K562 (cell line): ENCODE results near the gene OSBPL10. TPM values are rescaled to one million over a fixed set of nuclear protein-coding genes. Genes with fewer than 3 reads are reported as not detected.

ENCODE experiments used
- ATAC-seq: fragments of 200-7000 bp; cut with Tn5 transposase; 3 replicates; pipeline ENCODE4 v1.9.1; 2020; ENCODE audit warnings: moderate library complexity
- BruUV-seq: library from RNA; stranded (reverse); fragments of 400-500 nt; replicated peaks from 2 replicates; lab custom pipeline; 2021; lab: Mats Ljungman, UMichigan
- CTCF ChIA-PET: fragments of 300-600 bp; formaldehyde crosslinking; extraction: SDS; loops from one replicate; lab custom pipeline; 2021; ENCODE audit warnings: low intra/inter-chr PET ratio; lab: Yijun Ruan, JAX
- POLR2A ChIA-PET: fragments of 300-600, 350-650 bp; sonication (Branson Sonifier 250); formaldehyde crosslinking; extraction: SDS; loops from one replicate; lab custom pipeline; 2021; ENCODE audit warnings: antibody characterized with exemption, inconsistent platforms; lab: Yijun Ruan, JAX
- DNase-seq, 4 experiments: peaks; one replicate each; pipeline versions ENCODE4 v3.0.0 to v3.0.0-alpha.2; 2011 to 2018; ENCODE audit warnings: low spot score in 3 of 4, mixed read lengths in 3 of 4; ENCODE audit errors: extremely low read depth in 1 of 4
- FAIRE-seq: peaks from 2 replicates; lab custom pipeline; 2011; peaks lifted over from hg19 to GRCh38; lab: Jason Lieb, UNC
- H2AFZ ChIP-seq: 2 replicates; pipeline ENCODE4 v1.6.0; 2011; ENCODE audit warnings: low read depth, low read length, control low read depth, inconsistent platforms
- H3K27ac ChIP-seq: fragments of 200-600 bp; 3 replicates; pipeline ENCODE4 v1.8.0; 2011; ENCODE audit warnings: low read depth, mild to moderate bottlenecking, control low read depth, inconsistent platforms, low read length, moderate library complexity, mixed read lengths; ENCODE audit errors: extremely low read depth
- H3K27me3 ChIP-seq, 2 experiments: fragments of 300-600 bp in 1 of 2; 2 replicates in 1 of 2; 3 replicates in 1 of 2; pipeline versions ENCODE4 v1.6.0 to v1.8.0; 2011; ENCODE audit warnings: inconsistent platforms in 2 of 2, low read length in 2 of 2, mild to moderate bottlenecking in 1 of 2, mixed read lengths in 1 of 2, moderate library complexity in 1 of 2; ENCODE audit not compliant: control insufficient read depth in 2 of 2, insufficient read depth in 2 of 2
- H3K36me3 ChIP-seq: fragments of 300-600 bp; 3 replicates; pipeline ENCODE4 v1.8.0; 2011; ENCODE audit warnings: mild to moderate bottlenecking, low read length, inconsistent platforms; ENCODE audit not compliant: control insufficient read depth, insufficient read depth
- H3K4me1 ChIP-seq, 2 experiments: fragments of 200-600 bp in 1 of 2; replicated peaks in 1 of 2; 2 replicates in 1 of 2; 3 replicates in 1 of 2; pipeline versions ENCODE4 v1.5.1 to v1.8.0; 2011; ENCODE audit warnings: inconsistent platforms in 2 of 2, low read length in 2 of 2, mild to moderate bottlenecking in 1 of 2, mixed read lengths in 1 of 2, moderate library complexity in 1 of 2; ENCODE audit not compliant: control insufficient read depth in 2 of 2, insufficient read depth in 2 of 2
- H3K4me2 ChIP-seq: 2 replicates; pipeline ENCODE4 v1.6.1; 2011; ENCODE audit warnings: low read length, control low read depth, inconsistent platforms, mixed read lengths; ENCODE audit not compliant: insufficient read depth
- H3K4me3 ChIP-seq: fragments of 200-600 bp; sonication (generic), shearing (Covaris generic); 2 replicates; pipeline ENCODE4 v1.5.1; 2016; ENCODE audit warnings: control low read depth, inconsistent platforms
- H3K79me2 ChIP-seq: fragments of 200-600 bp; 3 replicates; pipeline ENCODE4 v1.8.0; 2011; ENCODE audit warnings: low read length, inconsistent platforms; ENCODE audit not compliant: control insufficient read depth, insufficient read depth
- H3K9ac ChIP-seq, 2 experiments: 2 replicates each; pipeline versions ENCODE4 v1.6.0 to v1.6.1; 2011; ENCODE audit warnings: low read depth in 2 of 2, low read length in 2 of 2, control low read depth in 1 of 2, inconsistent platforms in 1 of 2, mild to moderate bottlenecking in 1 of 2, mixed read lengths in 1 of 2; ENCODE audit not compliant: insufficient read depth in 1 of 2
- H3K9me1 ChIP-seq: one replicate; pipeline ENCODE4 v1.6.0; 2011; ENCODE audit warnings: inconsistent platforms, mild to moderate bottlenecking, low read length, moderate library complexity; ENCODE audit not compliant: control insufficient read depth, insufficient read depth
- H3K9me3 ChIP-seq: replicated peaks from 2 replicates; pipeline ENCODE4 v1.5.1; 2011; ENCODE audit warnings: low read depth, low read length, inconsistent platforms; ENCODE audit not compliant: control insufficient read depth, insufficient read depth
- H4K20me1 ChIP-seq: replicated peaks from 2 replicates; pipeline ENCODE4 v1.6.1; 2011; ENCODE audit warnings: low read length, inconsistent platforms, mixed read lengths; ENCODE audit not compliant: control insufficient read depth, insufficient read depth
- CBX3 ChIP-seq, 2 experiments: IDR thresholded peaks; 1 replicate in 1 of 2; 2 replicates in 1 of 2; pipeline ENCODE4 v1.6.1; 2012; ENCODE audit warnings: inconsistent platforms in 2 of 2, low read length in 2 of 2, borderline replicate concordance in 1 of 2, control low read depth in 1 of 2
- DMBX1 ChIP-seq: fragments of 250-450 bp; sonication (Bioruptor Pico); IDR thresholded peaks from 2 replicates; pipeline ENCODE4 v1.8.0; 2022; ENCODE audit warnings: inconsistent platforms, mild to moderate bottlenecking, moderate library complexity, borderline replicate concordance
- FOXP1 ChIP-seq: sonication (generic); formaldehyde crosslinking; IDR thresholded peaks from 2 replicates; pipeline ENCODE4 v1.8.0; 2022; ENCODE audit warnings: mild to moderate bottlenecking, missing genetic modification reagents
- KLF16 ChIP-seq: IDR thresholded peaks from 2 replicates; pipeline ENCODE4 v1.6.1; 2016; ENCODE audit warnings: antibody characterized with exemption
- MYNN ChIP-seq, 2 experiments: sonication (generic); formaldehyde crosslinking in 1 of 2; IDR thresholded peaks; 2 replicates each; pipeline versions ENCODE4 v1.5.0 to v1.6.1; 2016 to 2020; ENCODE audit warnings: antibody characterized with exemption in 1 of 2, missing genetic modification reagents in 1 of 2
- NRF1 ChIP-seq, 2 experiments: fragments of 450-650 bp; IDR thresholded peaks in 1 of 2; conservative IDR thresholded peaks in 1 of 2; 2 replicates each; pipeline ENCODE4 v1.6.1; 2014; ENCODE audit warnings: mild to moderate bottlenecking in 2 of 2
- POLR2A ChIP-seq: fragments of 450-650 bp; conservative IDR thresholded peaks from 2 replicates; pipeline ENCODE4 v1.6.1; 2016
- POLR2G ChIP-seq: fragments of 200-400 bp; formaldehyde crosslinking; IDR thresholded peaks from 2 replicates; pipeline ENCODE4 v1.6.1; 2017; ENCODE audit warnings: low read depth, mild to moderate bottlenecking, antibody characterized with exemption, low read length, moderate library complexity
- RBM22 ChIP-seq: fragments of 200-400 bp; formaldehyde crosslinking; IDR thresholded peaks from 2 replicates; pipeline ENCODE4 v1.6.1; 2018; ENCODE audit warnings: low read length, low read depth; ENCODE audit not compliant: poor library complexity, severe bottlenecking
- STAT5A ChIP-seq: IDR thresholded peaks from 2 replicates; pipeline ENCODE4 v1.6.1; 2012; ENCODE audit warnings: low read length, inconsistent platforms, borderline replicate concordance
- ZBED1 ChIP-seq: IDR thresholded peaks from 2 replicates; pipeline ENCODE4 v1.6.1; 2014
- ZFX ChIP-seq: sonication (generic); formaldehyde crosslinking; IDR thresholded peaks from 2 replicates; pipeline ENCODE4 v1.8.0; 2022; ENCODE audit warnings: mild to moderate bottlenecking, missing genetic modification reagents, moderate library complexity
- ZNF324 ChIP-seq: fragments of 250-450 bp; sonication (Bioruptor Pico); IDR thresholded peaks from 2 replicates; pipeline ENCODE4 v1.4.0; 2020; ENCODE audit warnings: mild to moderate bottlenecking
- WGBS: fragments of 100-300 bp; shearing (Covaris generic); methylation state at CpG from one replicate; pipeline ENCODE4 v1.1.6; 2016; ENCODE audit warnings: low coverage, mixed read lengths; ENCODE audit not compliant: insufficient coverage; ENCODE audit errors: missing lambda C conversion rate; 5-methylcytosine and 5-hydroxymethylcytosine counted together
- in situ Hi-C: fragments of 300-500 bp; cut with MboI; formaldehyde crosslinking; loops from 4 replicates; pipeline ENCODE4 v1.15.0; 2018; ENCODE audit warnings: inconsistent platforms, mixed read lengths
- intact Hi-C: fragments of 100-400 bp; cut with micrococcal nuclease; formaldehyde crosslinking; loops from 2 replicates; pipeline ENCODE4 v1.14.2; 2022
- polyA plus RNA-seq, 8 experiments: library from polyadenylated mRNA; depleted of rRNA in 4 of 8; stranded (reverse) in 5 of 8; unstranded in 3 of 8; fragments of >200 nt; fragmentation: Nextera tagmentation in 2 of 8; fragmentation: Illumina TruSeq in 1 of 8; extraction: Ambion mirVana in 2 of 8; extraction: Trizol in 1 of 8; gene quantifications; 2 replicates each; pipeline versions ENCODE4 v1.2.1 to v1.2.3, GENCODE V29; 2011 to 2014; ENCODE audit warnings: inconsistent platforms in 1 of 8, missing spikeins in 1 of 8
- total RNA-seq, 7 experiments: library from RNA; depleted of rRNA in 6 of 7; stranded (reverse); fragments of >200 nt in 6 of 7; fragmentation: Illumina TruSeq in 2 of 7; extraction: Trizol in 2 of 7; gene quantifications; 2 replicates each; pipeline versions ENCODE4 v1.2.1 to v1.2.3, GENCODE V29; 2011 to 2021; ENCODE audit warnings: low replicate concordance in 1 of 7
- TF ChIP-seq, protein P1 (sequence below): sonication (generic); formaldehyde crosslinking; IDR thresholded peaks from 2 replicates; pipeline ENCODE4 v1.5.0; 2020; ENCODE audit warnings: missing genetic modification reagents
- TF ChIP-seq, protein P2 (sequence below), 2 experiments: fragments of 450-650 bp; IDR thresholded peaks; 2 replicates each; pipeline ENCODE4 v1.6.1; 2016

OSBPL10 gene
- total and polyA plus RNA-seq, 9 of the 15 experiments (the other 6 are each of a cell fraction or from before 2014, with no cell fraction given) = 0.03 to 0.19 (median 0.14) TPM; not detected in 2

DNA sequence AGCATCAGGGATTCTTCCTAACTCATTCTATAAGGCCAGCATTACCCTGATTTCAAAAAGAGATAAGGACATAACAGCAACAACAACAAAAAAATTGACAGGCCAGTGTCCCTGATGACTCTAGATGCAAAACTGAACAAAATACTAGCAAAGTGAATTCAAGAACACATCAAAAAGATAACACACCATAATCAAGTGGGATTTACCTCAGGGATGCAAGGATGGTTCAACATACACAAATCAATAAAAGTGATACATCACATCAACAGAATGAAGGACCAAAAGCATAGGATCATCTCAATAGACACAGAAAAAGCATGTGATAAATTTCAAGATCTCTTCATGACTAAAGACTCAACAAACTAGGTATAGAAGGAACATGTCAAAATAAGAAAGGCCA lies 328.8 kb downstream of the OSBPL10 start:
- no TSS peak for BruUV-seq
- Histone ChIP-seq H3K79me2 (no peaks in the 10 kb centered on the region), H3K27ac (no peak overlapping the region), H3K36me3 (no peaks in the 10 kb centered on the region), H3K27me3 (no peaks in the 10 kb centered on the region), H3K4me2 (no peak overlapping the region)
- ATAC-seq = no peak
- no peak for DNase-seq
- ChIA-PET CTCF (no interaction called here), POLR2A (no interaction called here)
- in situ Hi-C loops = no loop called here
- no peak for FAIRE-seq
- TF ChIP-seq, protein P1, sequence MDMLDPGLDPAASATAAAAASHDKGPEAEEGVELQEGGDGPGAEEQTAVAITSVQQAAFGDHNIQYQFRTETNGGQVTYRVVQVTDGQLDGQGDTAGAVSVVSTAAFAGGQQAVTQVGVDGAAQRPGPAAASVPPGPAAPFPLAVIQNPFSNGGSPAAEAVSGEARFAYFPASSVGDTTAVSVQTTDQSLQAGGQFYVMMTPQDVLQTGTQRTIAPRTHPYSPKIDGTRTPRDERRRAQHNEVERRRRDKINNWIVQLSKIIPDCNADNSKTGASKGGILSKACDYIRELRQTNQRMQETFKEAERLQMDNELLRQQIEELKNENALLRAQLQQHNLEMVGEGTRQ (CRISPR knock-in tag) = no peak
- TF ChIP-seq ZNF324 (CRISPR knock-in tag) (peak; percentile 94), KLF16 (peak; percentile 8; the same call in 1 of the 2 replicates)
- TF ChIP-seq, all 486 proteins: peak for 2
- intact Hi-C loops = no loop called here
- H3K4me3 ChIP-seq = no peak overlapping the region
- no peak overlapping the region for H3K9ac ChIP-seq
- no peaks in the 10 kb centered on the region for H3K4me1 ChIP-seq
- peaks cover 24% of the 10 kb centered on the region for H3K9me3 ChIP-seq
- H3K9me1 ChIP-seq = no peaks in the 10 kb centered on the region
- no peaks in the 10 kb centered on the region for H4K20me1 ChIP-seq
- no peak overlapping the region for H2AFZ ChIP-seq

DNA sequence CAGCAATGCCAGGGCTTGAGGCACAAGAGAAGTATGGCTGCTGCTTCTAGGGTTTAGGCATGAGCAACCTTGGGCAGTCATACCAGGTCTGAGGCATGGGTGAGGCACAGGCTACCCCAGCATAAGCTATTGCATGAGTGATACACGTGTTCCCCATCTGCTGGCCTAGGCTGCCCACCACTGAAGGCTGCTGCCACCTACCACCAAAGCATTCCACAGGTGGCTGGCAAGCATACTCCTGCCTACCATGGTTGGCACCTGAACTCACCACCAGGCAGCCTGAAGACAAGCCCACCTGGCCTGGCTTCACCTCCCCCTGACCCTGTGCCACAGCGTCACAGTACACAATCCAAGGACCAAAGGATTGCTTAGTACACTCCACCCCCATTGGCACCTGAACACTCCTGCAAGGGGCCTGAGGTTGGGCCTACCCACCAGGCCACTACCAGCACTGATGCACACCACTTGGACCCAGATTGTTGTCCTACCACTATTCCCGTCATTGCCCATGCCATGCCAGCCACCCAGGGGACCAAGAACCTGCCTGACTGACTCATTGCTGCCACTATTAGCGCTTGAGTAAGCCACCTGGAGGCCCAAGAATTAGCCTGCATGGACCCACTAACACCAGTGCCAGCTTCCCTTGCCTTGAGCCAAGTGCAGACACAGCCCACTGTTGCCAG lies 332.6 kb downstream of the OSBPL10 start:
- no TSS peak for BruUV-seq
- FAIRE-seq = no peak
- Histone ChIP-seq H4K20me1 (no peaks in the 10 kb centered on the region), H3K36me3 (no peaks in the 10 kb centered on the region), H3K9ac (no peak overlapping the region), H2AFZ (no peak overlapping the region), H3K4me2 (no peak overlapping the region), H3K9me3 (peaks cover 25% of the 10 kb centered on the region), H3K27me3 (no peaks in the 10 kb centered on the region), H3K27ac (no peak overlapping the region), H3K79me2 (no peaks in the 10 kb centered on the region), H3K9me1 (no peaks in the 10 kb centered on the region), H3K4me3 (no peak overlapping the region), H3K4me1 (no peaks in the 10 kb centered on the region)
- in situ Hi-C loops (no loop called here), intact Hi-C loops (no loop called here)
- ChIA-PET CTCF (no interaction called here), POLR2A (interaction anchor here (1.0 kb wide), 1 partner anchor 10 kb away, joined by 3 read pairs; no protein-coding TSS in a partner anchor)
- WGBS = 82% methylated on average over 4 of the region's 4 CpGs
- no peak for DNase-seq
- ATAC-seq = no peak
- TF ChIP-seq ZFX (no peak), RBM22 (peak; percentile 70), ZBED1 (no peak), DMBX1 (CRISPR knock-in tag) (no peak), NRF1 (conservative IDR thresholded peaks at IDR 0.05 in 1 of 2, IDR thresholded peaks at IDR 0.05 in 1 of 2) (no peak), CBX3 (IDR thresholded peaks at IDR 0.05; ENCODE audit: borderline replicate concordance in 1 of 2, low read length in 2 of 2) (peak in 1 of 2 experiments; percentile 5; a peak in 1 of 3 replicates), MYNN (IDR thresholded peaks at IDR 0.05) (no peak), MYNN (CRISPR knock-in tag; IDR thresholded peaks at IDR 0.05) (no peak), FOXP1 (no peak), POLR2A (no peak), POLR2G (peak; percentile 32; the same call in 1 of the 2 replicates), STAT5A (no peak)
- TF ChIP-seq, protein P2, sequence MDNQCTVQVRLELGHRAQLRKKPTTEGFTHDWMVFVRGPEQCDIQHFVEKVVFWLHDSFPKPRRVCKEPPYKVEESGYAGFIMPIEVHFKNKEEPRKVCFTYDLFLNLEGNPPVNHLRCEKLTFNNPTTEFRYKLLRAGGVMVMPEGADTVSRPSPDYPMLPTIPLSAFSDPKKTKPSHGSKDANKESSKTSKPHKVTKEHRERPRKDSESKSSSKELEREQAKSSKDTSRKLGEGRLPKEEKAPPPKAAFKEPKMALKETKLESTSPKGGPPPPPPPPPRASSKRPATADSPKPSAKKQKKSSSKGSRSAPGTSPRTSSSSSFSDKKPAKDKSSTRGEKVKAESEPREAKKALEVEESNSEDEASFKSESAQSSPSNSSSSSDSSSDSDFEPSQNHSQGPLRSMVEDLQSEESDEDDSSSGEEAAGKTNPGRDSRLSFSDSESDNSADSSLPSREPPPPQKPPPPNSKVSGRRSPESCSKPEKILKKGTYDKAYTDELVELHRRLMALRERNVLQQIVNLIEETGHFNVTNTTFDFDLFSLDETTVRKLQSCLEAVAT (IDR thresholded peaks at IDR 0.05) = no peak
